GM18511 (cell line): ENCODE data around the gene TXN.
"Not testable (repeated sequence)": the region's sequence is repeated elsewhere in the genome, so short reads cannot be mapped to it uniquely, and the experiment has no call there.

Experiments
- ATAC-seq: cut with Tn5 transposase; IDR thresholded peaks from one replicate; pipeline ENCODE4 v1.9.1; 2021; ENCODE audit warnings: mild to moderate bottlenecking, moderate library complexity; ENCODE audit not compliant: unreplicated experiment

The TXN gene

GRCh38 chr9:110257956-110258355 is 1.6 kb upstream of the TXN start:
- no peak for ATAC-seq

- peak; percentile 5 for ATAC-seq
Observed at GRCh38 chr9:110257097-110257841, 962 bp upstream of the TXN start.

- ATAC-seq: peak; percentile 33
Observed at GRCh38 chr9:110255463-110256379, 586 bp downstream of the TXN start.

GRCh38 chr9:110255034-110255462 is 1.3 kb downstream of the TXN start:
- no peak for ATAC-seq

- ATAC-seq: no peak
Observed at GRCh38 chr9:110254500-110254899, 1.8 kb downstream of the TXN start.

GRCh38 chr9:110252509-110253139 is 3.7 kb downstream of the TXN start:
- no peak for ATAC-seq

GRCh38 chr9:110251770-110252169 is 4.5 kb downstream of the TXN start:
- ATAC-seq: not testable (repeated sequence)

GRCh38 chr9:110251212-110251611 is 5.1 kb downstream of the TXN start:
- no peak for ATAC-seq

GRCh38 chr9:110249603-110250002 is 6.7 kb downstream of the TXN start:
- ATAC-seq: no peak

GRCh38 chr9:110248361-110248760 is 7.9 kb downstream of the TXN start:
- no peak for ATAC-seq

GRCh38 chr9:110246214-110246613 is 10.1 kb downstream of the TXN start:
- no peak for ATAC-seq

GRCh38 chr9:110244616-110245015 is 11.7 kb downstream of the TXN start:
- no peak for ATAC-seq

- no peak for ATAC-seq
Observed at GRCh38 chr9:110241858-110242321, 14.4 kb downstream of the TXN start.

- ATAC-seq: no peak
Observed at GRCh38 chr9:110241260-110241857, 14.9 kb downstream of the TXN start.

- no peak for ATAC-seq
Observed at GRCh38 chr9:110240198-110240597, 16.1 kb downstream of the TXN start.

GRCh38 chr9:110228321-110228720 is 28.0 kb downstream of the TXN start:
- no peak for ATAC-seq

GRCh38 chr9:110224583-110224982 is 31.7 kb downstream of the TXN start:
- ATAC-seq: no peak

GRCh38 chr9:110220809-110221208 is 35.5 kb downstream of the TXN start:
- ATAC-seq: no peak

GRCh38 chr9:110217656-110218099 is 38.6 kb downstream of the TXN start:
- ATAC-seq: no peak

GRCh38 chr9:110214586-110215355 is 41.5 kb downstream of the TXN start:
- no peak for ATAC-seq
